H9 (cell line): ENCODE measurements around the gene ATL1. TPM values are rescaled to one million over a fixed set of nuclear protein-coding genes. Genes with fewer than 3 reads are reported as not detected.

Source experiments
- DNase-seq: peaks from one replicate; pipeline ENCODE4 v3.0.0-alpha.2; 2017
- H2AFZ ChIP-seq: one replicate; pipeline ENCODE4 v1.6.1; 2013; ENCODE audit warnings: mild to moderate bottlenecking, low read length, control low read depth, moderate library complexity
- H2AK5ac ChIP-seq: 2 replicates; pipeline ENCODE4 v1.6.1; 2013; ENCODE audit warnings: low read length, control low read depth, mixed read lengths; ENCODE audit not compliant: insufficient read length
- H2BK120ac ChIP-seq: one replicate; pipeline ENCODE4 v1.6.1; 2013; ENCODE audit warnings: low read depth, mild to moderate bottlenecking, low read length, control low read depth, inconsistent platforms; ENCODE audit not compliant: poor library complexity, severe bottlenecking
- H2BK12ac ChIP-seq: 2 replicates; pipeline ENCODE4 v1.6.1; 2013; ENCODE audit warnings: low read length, control low read depth, mixed read lengths, low read depth; ENCODE audit not compliant: insufficient read length
- H2BK15ac ChIP-seq: 2 replicates; pipeline ENCODE4 v1.6.1; 2013; ENCODE audit warnings: low read depth, low read length, control low read depth
- H2BK20ac ChIP-seq: one replicate; pipeline ENCODE4 v1.6.1; 2013; ENCODE audit warnings: low read depth, mild to moderate bottlenecking, low read length, control low read depth, inconsistent platforms; ENCODE audit not compliant: poor library complexity, severe bottlenecking
- H2BK5ac ChIP-seq: 2 replicates; pipeline ENCODE4 v1.6.1; 2013; ENCODE audit warnings: low read length, control low read depth, mixed read lengths; ENCODE audit not compliant: insufficient read length
- H3K14ac ChIP-seq: 2 replicates; pipeline ENCODE4 v1.6.1; 2013; ENCODE audit warnings: low read length, control low read depth; ENCODE audit not compliant: insufficient read depth
- H3K18ac ChIP-seq: 2 replicates; pipeline ENCODE4 v1.6.1; 2013; ENCODE audit warnings: low read depth, mild to moderate bottlenecking, mixed read lengths, low read length, control low read depth; ENCODE audit not compliant: insufficient read length
- H3K23ac ChIP-seq: 2 replicates; pipeline ENCODE4 v1.6.1; 2013; ENCODE audit warnings: low read length, control low read depth, mixed read lengths, low read depth; ENCODE audit not compliant: insufficient read length
- H3K23me2 ChIP-seq: 2 replicates; pipeline ENCODE4 v1.6.1; 2013; ENCODE audit warnings: low read depth, mild to moderate bottlenecking, mixed read lengths, low read length, control low read depth; ENCODE audit not compliant: insufficient read length, poor library complexity, severe bottlenecking
- H3K27ac ChIP-seq: 2 replicates; pipeline ENCODE4 v1.5.1; 2013; ENCODE audit warnings: low read length, control low read depth, mixed read lengths, low read depth; ENCODE audit not compliant: insufficient read length
- H3K27me3 ChIP-seq: 2 replicates; pipeline ENCODE4 v1.6.1; 2013; ENCODE audit warnings: low read length, control low read depth, inconsistent platforms; ENCODE audit not compliant: insufficient read depth
- H3K4ac ChIP-seq: 2 replicates; pipeline ENCODE4 v1.6.1; 2013; ENCODE audit warnings: low read depth, mild to moderate bottlenecking, control low read depth, inconsistent platforms, low read length, moderate library complexity
- H3K4me1 ChIP-seq: 2 replicates; pipeline ENCODE4 v1.6.1; 2013; ENCODE audit warnings: low read length, control low read depth, inconsistent platforms; ENCODE audit not compliant: insufficient read depth
- H3K4me2 ChIP-seq: 2 replicates; pipeline ENCODE4 v1.6.1; 2013; ENCODE audit warnings: low read length, control low read depth, mixed read lengths; ENCODE audit not compliant: insufficient read length, insufficient read depth
- H3K56ac ChIP-seq: 2 replicates; pipeline ENCODE4 v1.6.1; 2013; ENCODE audit warnings: low read depth, mild to moderate bottlenecking, mixed read lengths, low read length, control low read depth; ENCODE audit not compliant: insufficient read length
- H3K79me1 ChIP-seq: 2 replicates; pipeline ENCODE4 v1.6.1; 2013; ENCODE audit warnings: low read depth, mild to moderate bottlenecking, moderate library complexity, low read length, control low read depth, inconsistent platforms; ENCODE audit not compliant: insufficient read depth, poor library complexity, severe bottlenecking
- H3K79me2 ChIP-seq: 2 replicates; pipeline ENCODE4 v1.6.1; 2013; ENCODE audit warnings: low read length, control low read depth, inconsistent platforms; ENCODE audit not compliant: insufficient read depth
- H3K9ac ChIP-seq: 2 replicates; pipeline ENCODE4 v1.6.1; 2013; ENCODE audit warnings: low read length, control low read depth, mixed read lengths; ENCODE audit not compliant: insufficient read length; ENCODE audit errors: extremely low read depth
- H3K9me3 ChIP-seq: one replicate; pipeline ENCODE4 v1.6.1; 2013; ENCODE audit warnings: low read depth, low read length, inconsistent platforms; ENCODE audit not compliant: control insufficient read depth
- H3T11ph ChIP-seq: one replicate; pipeline ENCODE4 v1.6.1; 2013; ENCODE audit warnings: mild to moderate bottlenecking, low read length, control low read depth, inconsistent platforms
- H4K20me1 ChIP-seq: one replicate; pipeline ENCODE4 v1.6.1; 2013; ENCODE audit not compliant: control insufficient read depth, insufficient read length, insufficient read depth
- H4K5ac ChIP-seq: 2 replicates; pipeline ENCODE4 v1.6.1; 2013; ENCODE audit warnings: low read depth, mild to moderate bottlenecking, mixed read lengths, low read length, control low read depth; ENCODE audit not compliant: insufficient read length
- H4K8ac ChIP-seq: replicated peaks from 2 replicates; pipeline ENCODE4 v1.6.1; 2013; ENCODE audit warnings: low read length, control low read depth, mixed read lengths, low read depth; ENCODE audit not compliant: insufficient read length
- H4K91ac ChIP-seq: 2 replicates; pipeline ENCODE4 v1.6.1; 2013; ENCODE audit warnings: low read depth, mild to moderate bottlenecking, moderate library complexity, mixed read lengths, low read length, control low read depth; ENCODE audit not compliant: insufficient read length
- H3K27ac Mint-ChIP-seq, 3 experiments: 2 replicates in 2 of 3; 3 replicates in 1 of 3; pipeline ENCODE4 v1.8.0; 2020 to 2021; ENCODE audit warnings: mixed read lengths in 3 of 3, mild to moderate bottlenecking in 1 of 3, moderate library complexity in 1 of 3
- H3K27me3 Mint-ChIP-seq: 2 replicates; pipeline ENCODE4 v1.8.0; 2021; ENCODE audit warnings: low read depth, mild to moderate bottlenecking, moderate library complexity, mixed read lengths
- H3K36me3 Mint-ChIP-seq, 3 experiments: 2 replicates in 2 of 3; 3 replicates in 1 of 3; pipeline ENCODE4 v1.8.0; 2020 to 2021; ENCODE audit warnings: low read depth in 3 of 3, mixed read lengths in 3 of 3; ENCODE audit not compliant: insufficient read depth in 1 of 3
- H3K4me1 Mint-ChIP-seq, 2 experiments: 2 replicates each; pipeline ENCODE4 v1.8.0; 2020; ENCODE audit warnings: mixed read lengths in 2 of 2
- H3K4me3 Mint-ChIP-seq, 2 experiments: 2 replicates in 1 of 2; 3 replicates in 1 of 2; pipeline ENCODE4 v1.8.0; 2020 to 2021; ENCODE audit warnings: mild to moderate bottlenecking in 2 of 2, mixed read lengths in 2 of 2, moderate library complexity in 1 of 2
- H3K9me3 Mint-ChIP-seq, 2 experiments: 2 replicates in 1 of 2; 3 replicates in 1 of 2; pipeline ENCODE4 v1.8.0; 2020; ENCODE audit warnings: mild to moderate bottlenecking in 2 of 2, mixed read lengths in 2 of 2, moderate library complexity in 1 of 2
- WGBS: extraction: QIAGEN DNeasy Blood & Tissue Kit; methylation state at CpG from one replicate; pipeline ENCODE4 v1.1.7; 2013; ENCODE audit warnings: missing lambda C conversion rate, low lambda C conversion rate, mixed read lengths; ENCODE audit not compliant: insufficient read length; ENCODE audit errors: extremely low coverage; 5-methylcytosine and 5-hydroxymethylcytosine counted together
- total RNA-seq: library from RNA; stranded (reverse); gene quantifications from 2 replicates; pipeline ENCODE4 v1.2.1, GENCODE V29; 2021
- TF ChIP-seq, protein P1 (sequence below): fragments of 200-600 bp; sonication (generic); conservative IDR thresholded peaks from 3 replicates; pipeline ENCODE4 v1.8.0; 2021; ENCODE audit warnings: antibody characterized with exemption, mild to moderate bottlenecking

The ATL1 gene
- total RNA-seq, 1 experiment from 2014 or later, result 3.0 TPM

DNA sequence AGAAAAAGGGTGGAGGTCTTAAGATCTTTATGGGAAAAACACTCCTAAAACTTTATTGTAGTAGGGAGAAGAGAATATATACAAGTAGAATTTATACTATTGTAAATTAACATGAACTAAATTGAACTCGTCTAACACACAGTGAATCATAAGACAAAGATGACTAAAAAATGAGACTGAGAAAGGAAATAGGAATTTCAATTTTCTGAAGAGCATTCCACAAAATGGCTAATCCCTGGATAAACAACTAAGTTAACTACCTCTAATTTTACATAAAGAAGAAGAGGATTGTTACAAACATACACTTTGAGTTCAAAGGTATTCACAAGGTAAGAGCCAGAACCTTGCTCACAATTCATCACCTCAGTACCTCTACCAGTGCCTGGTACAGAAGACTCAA lies 29.6 kb upstream of the ATL1 start:
- Histone ChIP-seq H3K23ac (no peak overlapping the region), H2BK120ac (no peak overlapping the region), H2AFZ (no peak overlapping the region), H4K91ac (no peak overlapping the region), H3K18ac (no peak overlapping the region), H3K4me2 (peak overlapping the region; percentile 90), H3K4ac (no peak overlapping the region), H4K8ac (no peak overlapping the region), H3K4me1 (peaks cover 4% of the 10 kb centered on the region; the same call in 1 of the 2 replicates), H2BK15ac (no peak overlapping the region), H2BK20ac (no peak overlapping the region), H3K9ac (no peak overlapping the region), H3T11ph (no peak overlapping the region), H3K27ac (no peak overlapping the region), H2BK12ac (no peak overlapping the region), H3K9me3 (no peaks in the 10 kb centered on the region), H3K79me2 (peaks cover 35% of the 10 kb centered on the region; the same call in 1 of the 2 replicates), H4K5ac (no peak overlapping the region), H3K27me3 (no peaks in the 10 kb centered on the region), H3K14ac (no peak overlapping the region), H2AK5ac (no peak overlapping the region), H3K79me1 (peaks cover 7% of the 10 kb centered on the region), H3K56ac (no peak overlapping the region), H4K20me1 (no peaks in the 10 kb centered on the region), H3K23me2 (peaks cover 16% of the 10 kb centered on the region), H2BK5ac (no peak overlapping the region)
- Mint-ChIP-seq H3K4me1 (peaks cover 31 to 36% of the 10 kb centered on the region in 2 experiments), H3K4me3 (peak overlapping the region; percentile 93), H3K27ac (no peak overlapping the region), H3K36me3 (peaks cover 0 to 4% (median 2%) of the 10 kb centered on the region in 3 experiments; a peak in 3 of 7 replicates), H3K27me3 (no peaks in the 10 kb centered on the region), H3K9me3 (no peaks in the 10 kb centered on the region)
- DNase-seq, result no peak
- WGBS, result no CpG with 5 or more reads among the region's 1 CpG
- TF ChIP-seq, protein P1, sequence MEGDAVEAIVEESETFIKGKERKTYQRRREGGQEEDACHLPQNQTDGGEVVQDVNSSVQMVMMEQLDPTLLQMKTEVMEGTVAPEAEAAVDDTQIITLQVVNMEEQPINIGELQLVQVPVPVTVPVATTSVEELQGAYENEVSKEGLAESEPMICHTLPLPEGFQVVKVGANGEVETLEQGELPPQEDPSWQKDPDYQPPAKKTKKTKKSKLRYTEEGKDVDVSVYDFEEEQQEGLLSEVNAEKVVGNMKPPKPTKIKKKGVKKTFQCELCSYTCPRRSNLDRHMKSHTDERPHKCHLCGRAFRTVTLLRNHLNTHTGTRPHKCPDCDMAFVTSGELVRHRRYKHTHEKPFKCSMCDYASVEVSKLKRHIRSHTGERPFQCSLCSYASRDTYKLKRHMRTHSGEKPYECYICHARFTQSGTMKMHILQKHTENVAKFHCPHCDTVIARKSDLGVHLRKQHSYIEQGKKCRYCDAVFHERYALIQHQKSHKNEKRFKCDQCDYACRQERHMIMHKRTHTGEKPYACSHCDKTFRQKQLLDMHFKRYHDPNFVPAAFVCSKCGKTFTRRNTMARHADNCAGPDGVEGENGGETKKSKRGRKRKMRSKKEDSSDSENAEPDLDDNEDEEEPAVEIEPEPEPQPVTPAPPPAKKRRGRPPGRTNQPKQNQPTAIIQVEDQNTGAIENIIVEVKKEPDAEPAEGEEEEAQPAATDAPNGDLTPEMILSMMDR, result no peak
